GM18519 (cell line): Measurements from ENCODE around the gene PRKD2.
"Not testable (repeated sequence)": the region's sequence is repeated elsewhere in the genome, so short reads cannot be mapped to it uniquely, and the experiment has no call there.

Experiments
- ATAC-seq: cut with Tn5 transposase; IDR thresholded peaks from one replicate; pipeline ENCODE4 v1.9.1; 2021; ENCODE audit warnings: mild to moderate bottlenecking, moderate library complexity; ENCODE audit not compliant: unreplicated experiment, low FRiP score

PRKD2 gene

DNA sequence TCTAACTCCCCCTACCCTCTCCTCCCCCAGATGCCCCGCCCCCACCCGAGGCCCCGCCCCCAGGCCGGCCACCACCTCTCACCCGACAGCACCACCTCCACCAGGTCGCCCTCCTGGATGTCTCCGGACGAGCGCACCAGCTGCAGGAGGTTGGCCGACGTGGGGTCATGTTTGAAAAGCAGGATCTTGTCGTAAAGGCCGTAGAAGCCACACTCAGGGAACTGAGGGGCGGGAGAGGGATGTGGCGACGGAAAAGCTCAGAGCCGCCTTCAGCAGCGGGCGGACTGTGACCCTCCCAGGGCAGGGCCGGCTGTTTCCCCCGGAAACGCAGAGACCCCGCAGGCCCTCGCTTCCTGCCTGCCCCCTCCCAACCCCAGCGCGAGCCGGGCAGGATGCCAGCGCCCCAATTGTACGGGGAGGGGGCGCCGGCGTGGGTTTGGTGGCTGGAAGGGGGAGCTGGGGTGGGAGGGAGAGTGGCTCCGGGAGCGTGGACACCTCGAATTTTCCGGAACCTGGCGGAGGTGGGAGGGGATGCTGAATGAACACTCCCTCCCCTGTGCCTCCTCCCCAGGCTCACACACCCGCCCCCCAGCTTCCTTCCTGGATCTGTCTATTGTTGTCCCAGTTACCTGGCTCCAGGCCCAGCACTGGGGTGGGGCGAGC, 3.0 kb downstream of the PRKD2 start:
- no peak for ATAC-seq

GRCh38 chr19:46712768-46713338, 4.1 kb downstream of the PRKD2 start:
- ATAC-seq, result not testable (repeated sequence)

DNA sequence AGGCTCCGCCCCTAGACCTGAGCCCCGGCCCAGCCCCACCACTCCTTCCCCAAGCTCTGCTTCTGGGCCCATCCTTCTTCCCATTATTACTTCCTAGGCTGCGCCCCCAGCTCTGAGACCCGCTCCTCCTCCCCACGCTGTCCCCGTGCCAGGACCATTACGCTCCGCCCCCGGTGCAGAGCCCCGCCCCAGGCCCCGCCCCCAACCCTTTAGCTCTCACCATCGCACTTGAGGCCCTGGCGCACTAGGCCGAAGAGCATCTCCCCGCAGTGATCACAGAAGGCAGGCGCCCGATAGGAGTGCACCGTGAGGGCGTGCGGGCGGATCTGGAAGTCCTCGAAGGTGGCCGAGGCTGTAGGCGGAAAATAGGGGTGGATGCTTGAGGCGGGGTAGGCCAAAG, 6.2 kb downstream of the PRKD2 start:
- no peak for ATAC-seq

GRCh38 chr19:46704379-46705076, 12.4 kb downstream of the PRKD2 start:
- ATAC-seq, result no peak

DNA sequence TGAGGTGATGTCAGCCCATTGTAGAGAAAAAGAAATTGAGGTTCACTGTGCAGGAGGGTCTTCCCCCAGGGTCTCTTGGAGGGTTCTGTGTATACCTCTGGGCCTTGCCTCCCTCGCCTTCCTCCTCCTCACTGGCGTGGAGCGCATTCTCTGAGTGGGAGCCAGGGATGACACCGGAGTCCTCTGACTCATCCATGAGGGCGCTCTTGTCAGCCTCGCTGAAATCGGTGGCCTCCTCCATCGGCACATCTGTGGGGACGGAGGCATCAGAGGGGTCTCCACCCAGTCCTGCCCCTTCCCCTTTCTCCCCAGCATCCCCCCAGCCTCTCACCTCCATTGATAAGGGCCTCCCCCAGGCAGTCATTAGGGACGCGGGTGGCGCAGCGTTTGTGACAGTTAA, 16.2 kb downstream of the PRKD2 start:
- no peak for ATAC-seq

- ATAC-seq, result no peak
Measured at GRCh38 chr19:46698395-46699321, 18.3 kb downstream of the PRKD2 start.

DNA sequence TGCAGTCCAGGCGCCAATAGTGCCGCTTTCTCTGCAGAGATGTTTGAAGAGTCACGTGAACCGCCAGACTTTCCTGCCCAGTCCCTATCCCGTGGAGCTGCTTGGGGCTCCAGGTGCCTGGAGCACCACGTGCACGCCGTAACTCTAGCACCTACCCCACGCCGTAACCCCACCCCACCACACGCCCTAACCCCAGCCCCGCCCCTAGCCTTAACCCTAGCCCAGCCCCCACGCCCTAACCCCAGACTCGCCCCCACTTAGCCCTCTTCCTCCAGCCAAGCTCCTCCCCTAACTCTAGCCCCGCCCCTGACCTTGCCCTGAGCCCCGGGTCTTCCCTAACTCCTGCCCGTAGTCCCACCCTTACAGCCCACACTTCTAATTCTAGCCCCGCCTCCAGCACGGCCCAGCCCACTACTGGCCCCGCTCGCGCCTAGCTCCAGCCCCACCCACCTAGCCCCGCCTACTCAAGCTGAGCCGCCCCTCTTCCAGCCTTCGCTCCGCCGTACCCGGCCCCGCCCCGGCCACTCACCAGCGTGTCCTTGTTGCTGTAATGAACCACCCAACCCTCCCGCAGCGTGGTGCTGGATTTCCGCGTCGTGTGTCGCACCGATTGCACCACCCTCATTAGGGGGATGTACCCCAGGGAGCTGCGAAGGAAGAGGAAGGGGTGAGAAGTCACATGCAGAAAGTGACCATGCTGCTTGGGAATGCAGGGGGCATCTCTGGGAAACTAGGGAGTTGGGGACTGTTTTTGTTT, 19.5 kb downstream of the PRKD2 start:
- ATAC-seq, result no peak

- ATAC-seq, result no peak
Measured at GRCh38 chr19:46696866-46697203, 20.1 kb downstream of the PRKD2 start.

- ATAC-seq, result no peak
Measured at GRCh38 chr19:46696052-46696451, 20.9 kb downstream of the PRKD2 start.

DNA sequence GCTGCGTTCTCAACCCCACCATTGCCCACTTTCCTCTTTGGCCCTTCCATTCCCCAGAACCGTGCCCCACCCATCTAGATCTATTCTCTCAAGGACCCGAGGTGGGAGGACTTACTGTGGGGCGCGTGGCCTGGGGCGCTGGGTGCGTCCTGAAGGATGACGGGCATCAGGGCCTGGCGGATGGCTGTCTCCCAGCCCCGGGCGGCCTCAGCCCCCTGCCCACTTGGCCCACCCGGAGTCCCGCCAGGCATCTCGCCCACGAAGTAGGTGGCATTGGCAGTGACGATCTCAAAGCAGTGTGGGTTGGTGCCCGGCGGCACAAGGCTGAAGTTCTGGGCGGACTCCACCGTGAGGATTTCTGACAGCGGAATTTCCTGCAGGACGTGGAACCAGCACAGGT, 23.2 kb downstream of the PRKD2 start:
- ATAC-seq, result no peak

DNA sequence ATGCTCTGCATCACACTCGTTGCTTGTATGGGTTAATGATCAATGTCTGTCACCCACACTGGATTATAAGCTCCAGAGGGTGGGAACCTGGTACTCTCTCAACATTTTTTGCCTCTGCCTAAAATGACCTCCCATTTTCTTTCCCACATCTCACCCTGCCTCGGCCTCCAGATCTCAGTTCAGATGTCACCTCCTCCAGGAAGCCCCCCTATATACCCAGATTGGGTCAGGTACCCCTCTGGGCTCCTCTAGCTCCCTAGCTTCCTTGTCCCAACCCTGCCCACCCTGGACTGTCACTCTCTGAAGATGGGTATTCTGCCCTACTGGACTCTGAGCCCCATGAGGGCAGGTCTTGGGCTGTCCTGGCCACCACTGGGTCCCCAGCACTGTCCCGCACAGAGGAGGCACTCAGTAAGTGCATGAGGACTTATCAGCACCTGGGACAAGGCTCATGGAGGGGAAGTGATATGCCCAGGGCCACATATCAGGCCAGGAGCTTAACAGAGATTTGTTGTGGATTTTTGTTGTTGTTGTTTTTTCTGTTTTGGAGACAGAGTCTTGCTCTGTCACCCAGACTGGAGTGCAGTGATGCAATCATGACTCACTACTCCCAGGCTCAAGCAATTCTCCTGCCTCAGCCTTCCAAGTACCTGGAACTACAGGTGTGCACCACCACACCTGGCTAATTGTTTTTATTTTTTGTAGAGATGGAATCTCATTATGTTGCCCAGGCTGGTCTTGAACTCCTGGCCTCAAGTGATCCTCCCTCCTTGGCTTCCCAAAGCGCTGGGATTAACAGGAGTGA, 23.8 kb downstream of the PRKD2 start:
- ATAC-seq, result no peak

- ATAC-seq, result no peak
Measured at GRCh38 chr19:46691948-46692347, 25.0 kb downstream of the PRKD2 start.

GRCh38 chr19:46691104-46691503, 25.8 kb downstream of the PRKD2 start:
- no peak for ATAC-seq

DNA sequence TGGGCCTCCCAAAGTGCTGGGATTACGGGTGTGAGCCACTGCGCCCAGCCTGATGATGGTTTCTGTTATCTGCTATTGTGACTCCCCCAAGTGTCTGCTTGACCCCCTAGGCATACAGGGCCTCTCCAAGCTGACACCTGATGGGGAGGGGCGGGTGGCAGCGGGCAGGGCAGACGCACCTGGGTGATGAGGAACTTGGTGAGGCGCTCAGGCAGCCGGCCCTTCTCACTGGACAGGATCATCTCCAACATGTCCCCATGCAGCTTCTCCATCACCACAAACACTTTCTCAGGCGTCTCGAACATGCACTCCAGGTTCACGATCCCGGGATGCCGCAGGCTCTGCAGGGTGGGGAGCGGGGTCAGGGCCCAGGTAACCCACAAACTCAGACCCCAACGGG, 27.6 kb downstream of the PRKD2 start:
- ATAC-seq, result no peak

DNA sequence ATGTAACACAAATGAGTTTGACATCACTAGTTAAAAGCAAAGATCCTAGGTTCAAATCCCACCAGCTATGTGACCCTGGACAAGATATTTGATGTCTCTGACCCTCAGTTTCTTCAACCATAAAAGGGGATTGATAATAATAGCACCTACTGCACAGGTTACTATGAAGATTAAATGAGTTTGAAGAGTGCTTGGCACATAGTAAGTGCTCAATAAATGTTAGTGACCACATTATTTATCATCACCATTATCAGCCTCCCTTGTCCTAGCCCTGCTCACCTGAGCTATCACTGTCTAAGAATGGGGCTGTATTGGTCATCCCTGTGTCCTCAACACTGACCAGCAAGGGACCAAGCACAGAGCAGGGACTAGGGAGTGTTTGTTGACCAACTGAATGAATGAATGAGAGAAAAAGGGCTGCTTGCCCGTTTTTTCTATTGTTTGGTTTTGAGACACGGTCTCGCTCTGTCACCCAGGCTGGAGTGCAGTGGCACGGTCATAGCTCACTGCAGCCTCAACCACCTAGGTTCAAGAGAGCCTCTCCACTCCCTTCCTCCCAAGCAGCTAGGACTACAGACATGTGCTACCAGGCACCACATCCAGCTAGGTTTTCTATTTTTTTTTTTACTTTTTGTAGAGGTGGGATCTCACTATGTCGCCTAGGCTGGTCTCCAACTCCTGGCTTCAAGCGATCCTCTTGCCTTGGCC, 29.3 kb downstream of the PRKD2 start:
- ATAC-seq, result no peak

DNA sequence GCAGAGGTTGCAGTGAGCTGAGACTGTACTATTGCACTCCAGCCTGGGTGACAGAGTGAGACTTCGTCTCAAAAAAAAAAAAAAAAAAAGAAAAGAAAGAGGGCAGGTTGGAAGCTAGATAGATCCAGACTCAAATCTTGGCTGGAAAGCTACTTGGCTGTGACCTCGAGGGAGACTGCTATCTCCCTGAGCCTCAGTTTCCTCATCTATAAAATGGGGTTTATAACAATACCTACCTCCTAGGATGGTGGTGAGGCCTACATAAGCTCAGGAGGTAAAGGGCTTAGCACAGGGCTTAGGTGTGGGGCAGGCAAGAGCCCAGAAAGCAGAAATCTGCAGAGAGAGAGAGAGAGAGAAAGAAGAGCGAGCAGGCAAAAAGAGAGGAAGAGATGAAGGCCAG, 31.7 kb downstream of the PRKD2 start:
- ATAC-seq, result no peak

DNA sequence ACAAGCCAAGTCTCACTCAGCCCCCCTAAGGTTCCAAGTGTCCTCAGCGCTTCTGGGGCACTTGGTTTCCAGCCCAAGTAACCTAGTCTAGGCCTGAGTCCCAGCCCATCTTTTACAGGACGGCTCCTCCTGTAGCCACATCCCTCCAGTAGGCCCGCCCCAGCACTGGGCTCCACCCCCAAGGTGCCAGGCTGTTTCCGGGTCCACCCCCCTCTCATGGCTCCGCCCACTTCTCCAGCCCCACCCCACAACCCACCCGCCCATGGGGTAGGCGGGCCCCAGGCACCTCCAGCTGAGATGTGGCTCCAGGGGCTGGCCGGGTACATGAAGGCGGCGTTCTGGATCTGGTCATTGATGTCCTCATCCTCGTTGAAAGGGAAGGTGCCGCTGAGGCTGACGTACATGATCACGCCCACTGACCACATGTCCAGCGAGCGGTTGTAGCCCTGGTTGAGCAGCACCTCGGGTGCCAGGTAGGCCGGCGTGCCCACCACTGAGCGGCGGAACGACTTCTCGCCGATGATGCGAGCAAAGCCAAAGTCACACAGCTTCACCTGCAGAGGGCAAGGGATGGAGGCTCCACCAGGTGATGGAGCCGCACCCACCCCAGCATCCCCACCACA, 38.7 kb downstream of the PRKD2 start:
- ATAC-seq, result no peak

- ATAC-seq, result no peak
Measured at GRCh38 chr19:46674416-46675178, 42.3 kb downstream of the PRKD2 start.
